ENCODE data around the gene AKAP8L. TPM values are rescaled to one million over a fixed set of nuclear protein-coding genes. Genes with fewer than 3 reads are reported as not detected.

Gene AKAP8L
- polyA plus RNA-seq, 1 of the 3 experiments (the other 2 are of a cell fraction), result 44.7 TPM

GRCh38 chr19:15437355-15438123, 18.8 kb upstream of the AKAP8L start (continued):
- no peak for TF ChIP-seq PBX3 (IDR thresholded peaks at IDR 0.05)
- no peak for TF ChIP-seq RAD21 (IDR thresholded peaks at IDR 0.05; ENCODE audit: low read length)
- no peak for TF ChIP-seq SIN3A (IDR thresholded peaks at IDR 0.05; ENCODE audit: borderline replicate concordance, low read depth, low read length)
- TF ChIP-seq NFIC (IDR thresholded peaks at IDR 0.05; ENCODE audit: borderline replicate concordance), result no peak
- TF ChIP-seq GABPA (IDR thresholded peaks at IDR 0.05; ENCODE audit: low read depth), result no peak
- TF ChIP-seq MEF2A (IDR thresholded peaks at IDR 0.05; ENCODE audit: borderline replicate concordance, low read depth), result no peak
- no peak for TF ChIP-seq RXRA (IDR thresholded peaks at IDR 0.05; ENCODE audit: borderline replicate concordance, low read depth)
- TF ChIP-seq ELF1 (IDR thresholded peaks at IDR 0.05), result no peak

GRCh38 chr19:15436826-15437110, 18.0 kb upstream of the AKAP8L start:
- no peak overlapping the region for H3K4me2 ChIP-seq
- peaks cover 0 to 5% of the 10 kb centered on the region in 2 experiments; a peak in 1 of 4 replicates for H3K4me1 ChIP-seq (ENCODE audit: control insufficient read depth in 1 of 2, insufficient read depth in 2 of 2, low read depth in 1 of 2, low read length in 1 of 2)
- no peaks in the 10 kb centered on the region for H3K27me3 ChIP-seq (ENCODE audit: insufficient read depth)
- no peaks in the 10 kb centered on the region for H4K20me1 ChIP-seq (ENCODE audit: insufficient read depth)
- H3K4me3 ChIP-seq (ENCODE audit: low read depth in 2 of 2, low read length in 1 of 2), result no peak overlapping the region
- TF ChIP-seq REST (IDR thresholded peaks at IDR 0.05; ENCODE audit: low read depth, low read length) (no peak), RFX5 (IDR thresholded peaks at IDR 0.05; ENCODE audit: low read length) (no peak), TEAD4 (IDR thresholded peaks at IDR 0.05; ENCODE audit: borderline replicate concordance, insufficient read depth) (no peak), GABPA (IDR thresholded peaks at IDR 0.05; ENCODE audit: low read depth) (no peak), SIN3A (IDR thresholded peaks at IDR 0.05; ENCODE audit: borderline replicate concordance, low read depth, low read length) (no peak), JUND (IDR thresholded peaks at IDR 0.05) (no peak), CHD2 (IDR thresholded peaks at IDR 0.05; ENCODE audit: low read length, partially characterized antibody) (no peak), RAD21 (IDR thresholded peaks at IDR 0.05; ENCODE audit: low read length) (no peak), NRF1 (IDR thresholded peaks at IDR 0.05; ENCODE audit: low read depth, low read length) (no peak), MXI1 (IDR thresholded peaks at IDR 0.05; ENCODE audit: low read depth, low read length) (no peak), PBX3 (IDR thresholded peaks at IDR 0.05) (no peak), USF1 (IDR thresholded peaks at IDR 0.05; ENCODE audit: borderline replicate concordance, low read depth) (no peak), GATA2 (CRISPR knock-in tag; IDR thresholded peaks at IDR 0.05) (no peak), POLR2AphosphoS5 (IDR thresholded peaks at IDR 0.05; ENCODE audit: low read depth, low read length) (no peak), TAF1 (IDR thresholded peaks at IDR 0.05; ENCODE audit: borderline replicate concordance, low read depth, low read length) (no peak), RCOR1 (IDR thresholded peaks at IDR 0.05; ENCODE audit: low read length) (no peak), ELF1 (IDR thresholded peaks at IDR 0.05) (no peak), YY1 (IDR thresholded peaks at IDR 0.05; ENCODE audit: low read depth) (no peak), EZH2phosphoT487 (IDR thresholded peaks at IDR 0.05; ENCODE audit: borderline replicate concordance, low read depth) (no peak)
- no peak for DNase-seq
- peaks cover 5% of the 10 kb centered on the region for H3K79me2 ChIP-seq (ENCODE audit: insufficient read depth)
- H3K9me2 ChIP-seq, result no peaks in the 10 kb centered on the region
- no peak overlapping the region for H3K9ac ChIP-seq
- POLR2A ChIA-PET, result no interaction called here
- H2AFZ ChIP-seq (ENCODE audit: low read depth), result no peak overlapping the region
- H3K36me3 ChIP-seq (replicated peaks in 1 of 2; ENCODE audit: control insufficient read depth in 1 of 2, insufficient read depth in 2 of 2, low read length in 1 of 2), result no peaks in the 10 kb centered on the region
- H3F3A ChIP-seq (replicated peaks; ENCODE audit: insufficient read depth), result no peaks in the 10 kb centered on the region
- WGBS (ENCODE audit: low lambda C conversion rate), result no CpG with 5 or more reads among the region's 15 CpGs
- CTCF ChIA-PET, result interaction anchor here (1.9 kb wide), 1 partner anchor 17 kb away, joined by 4 read pairs; no protein-coding TSS in a partner anchor
- no peaks in the 10 kb centered on the region for H3K9me3 ChIP-seq
- H3K27ac ChIP-seq (ENCODE audit: low read depth in 2 of 2, low read length in 1 of 2), result no peak overlapping the region

Data from SK-N-SH (cell line).